Activated CD8-positive, alpha-beta T cell treated with anti-CD3 and anti-CD28 coated beads for 36 hours (primary cell): ENCODE results near the gene LRRC8E. TPM values are rescaled to one million over a fixed set of nuclear protein-coding genes. Genes with fewer than 3 reads are reported as not detected.

ENCODE experiments used
- ATAC-seq: fragments of 200-7000 bp; cut with Tn5 transposase; one replicate; pipeline ENCODE4 v1.10.0; 2021; ENCODE audit warnings: mild to moderate bottlenecking, moderate library complexity
- CTCF ChIA-PET: fragments of 350-600 bp; sonication (Branson Sonifier 250); formaldehyde crosslinking; loops from one replicate; lab custom pipeline; 2021; ENCODE audit warnings: antibody characterized with exemption; lab: Charles Lee
- POLR2A ChIA-PET: fragments of 350-600 bp; sonication (Branson Sonifier 250); formaldehyde crosslinking; loops from one replicate; lab custom pipeline; 2021; ENCODE audit warnings: antibody characterized with exemption; lab: Charles Lee
- DNase-seq: peaks from one replicate; pipeline ENCODE4 v3.0.0-alpha.2; 2020
- H3K27ac Mint-ChIP-seq: one replicate; pipeline ENCODE4 v1.8.0; 2021; ENCODE audit warnings: mild to moderate bottlenecking, mixed read lengths
- H3K27me3 Mint-ChIP-seq: one replicate; pipeline ENCODE4 v1.8.0; 2021; ENCODE audit warnings: mixed read lengths
- H3K36me3 Mint-ChIP-seq: one replicate; pipeline ENCODE4 v1.8.0; 2021; ENCODE audit warnings: low read depth, mixed read lengths
- H3K4me1 Mint-ChIP-seq: one replicate; pipeline ENCODE4 v1.8.0; 2021; ENCODE audit warnings: low read depth, mixed read lengths
- H3K4me3 Mint-ChIP-seq: one replicate; pipeline ENCODE4 v1.8.0; 2021; ENCODE audit warnings: mild to moderate bottlenecking, moderate library complexity, mixed read lengths
- H3K9me3 Mint-ChIP-seq: one replicate; pipeline ENCODE4 v1.8.0; 2021; ENCODE audit warnings: mixed read lengths
- CTCF ChIP-seq: fragments of 200-600 bp; IDR thresholded peaks from one replicate; pipeline ENCODE4 v1.8.0; 2022; ENCODE audit warnings: antibody characterized with exemption, mild to moderate bottlenecking
- intact Hi-C: fragments of 100-400 bp; cut with micrococcal nuclease; formaldehyde crosslinking; loops from one replicate; pipeline ENCODE4 v1.10.0; 2022
- total RNA-seq, 2 experiments: library from RNA; stranded (reverse); gene quantifications; one replicate each; pipeline ENCODE4 v1.2.3, GENCODE V29; 2021

Gene LRRC8E
- total RNA-seq, 2 experiments from 2014 or later, result not detected

- H3K4me1 Mint-ChIP-seq, result peaks cover 26% of the 10 kb centered on the region
These were observed 33.1 kb downstream of the LRRC8E start for GRCh38 chr19:7921302-7921966.

GRCh38 chr19:7921967-7922835 lies 33.9 kb downstream of the LRRC8E start:
- intact Hi-C loops, result loop anchor here (10.0 kb wide), 1 partner anchor 67 kb away; no protein-coding TSS in a partner anchor
- Mint-ChIP-seq H3K27ac (no peak overlapping the region), H3K9me3 (no peaks in the 10 kb centered on the region), H3K4me3 (no peak overlapping the region), H3K4me1 (peaks cover 24% of the 10 kb centered on the region), H3K36me3 (peaks cover 3% of the 10 kb centered on the region), H3K27me3 (peaks cover 10% of the 10 kb centered on the region)
- CTCF ChIA-PET, result interaction anchor here (1.1 to 4.5 kb wide), 3 partner anchors 22 to 53 kb away, joined by 3 to 31 read pairs (median 4); partner anchors contain the start of gene TIMM44
- ATAC-seq, result no peak
- POLR2A ChIA-PET, result interaction anchor here (1.2 to 4.8 kb wide), 3 partner anchors 9 to 53 kb away, joined by 3 to 38 read pairs (median 7); partner anchors contain the start of gene TIMM44
- no peak for DNase-seq
- TF ChIP-seq CTCF, result no peak

More at GRCh38 chr19:7921302-7921966, 33.1 kb downstream of the LRRC8E start:
- POLR2A ChIA-PET, result interaction anchor here (0.6 to 4.8 kb wide), 8 partner anchors 10 to 432 kb away, joined by 3 to 38 read pairs (median 4); partner anchors contain the start of genes MAP2K7 and TIMM44
- ATAC-seq (no peak), DNase-seq (no peak)
- Mint-ChIP-seq H3K9me3 (no peaks in the 10 kb centered on the region), H3K4me3 (peak overlapping the region; percentile 81), H3K27me3 (peaks cover 14% of the 10 kb centered on the region), H3K27ac (peak overlapping the region; percentile 89), H3K36me3 (peaks cover under 1% of the 10 kb centered on the region)
- no peak for TF ChIP-seq CTCF
- intact Hi-C loops, result loop anchor here (10.0 kb wide), 1 partner anchor 67 kb away; no protein-coding TSS in a partner anchor
- CTCF ChIA-PET, result interaction anchor here (1.1 to 4.5 kb wide), 7 partner anchors 9 to 59 kb away, joined by 3 to 31 read pairs (median 6); partner anchors contain the start of genes MAP2K7 and TIMM44

DNA sequence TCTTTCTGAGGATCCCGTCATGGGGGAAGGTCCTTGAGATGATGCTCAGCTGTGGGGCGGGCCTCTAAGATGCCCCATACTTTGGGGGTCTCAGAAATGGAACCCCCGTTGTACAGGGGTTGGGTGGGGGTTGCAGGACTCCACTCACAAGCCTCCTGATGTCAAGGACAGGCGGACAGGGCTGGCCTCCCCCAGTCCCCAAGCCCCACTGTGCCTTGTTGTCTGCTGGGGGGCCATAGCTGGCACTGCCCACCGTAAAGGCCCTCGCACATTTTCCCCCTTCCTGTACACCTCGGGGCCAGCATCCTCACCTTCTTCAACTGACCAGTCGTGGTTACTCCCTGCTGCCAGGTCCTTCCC lies 34.5 kb downstream of the LRRC8E start:
- intact Hi-C loops, result loop anchor here (10.0 kb wide), 1 partner anchor 68 kb away; no protein-coding TSS in a partner anchor
- Mint-ChIP-seq H3K4me1 (peaks cover 20% of the 10 kb centered on the region), H3K27ac (no peak overlapping the region), H3K9me3 (no peaks in the 10 kb centered on the region), H3K36me3 (peaks cover 3% of the 10 kb centered on the region), H3K4me3 (no peak overlapping the region), H3K27me3 (peaks cover 10% of the 10 kb centered on the region)
- CTCF ChIA-PET, result interaction anchor here (1.2 to 4.5 kb wide), 3 partner anchors 21 to 70 kb away, joined by 3 to 31 read pairs (median 4); partner anchors contain the start of gene TIMM44
- DNase-seq (no peak), ATAC-seq (no peak)
- no peak for TF ChIP-seq CTCF
- POLR2A ChIA-PET, result interaction anchor here (1.2 to 4.8 kb wide), 2 partner anchors 20 to 54 kb away, joined by 3 to 38 read pairs; partner anchors contain the start of gene TIMM44

GRCh38 chr19:7923295-7924191 lies 35.2 kb downstream of the LRRC8E start:
- ATAC-seq, result no peak
- no peak overlapping the region for H3K4me3 Mint-ChIP-seq
- peaks cover 4% of the 10 kb centered on the region for H3K27me3 Mint-ChIP-seq
- ChIA-PET POLR2A (interaction anchor here (0.9 to 4.8 kb wide), 4 partner anchors 20 to 55 kb away, joined by 3 to 38 read pairs (median 4); partner anchors contain the start of gene TIMM44), CTCF (interaction anchor here (1.1 to 4.5 kb wide), 3 partner anchors 20 to 355 kb away, joined by 3 to 31 read pairs (median 3); partner anchors contain the start of gene TIMM44)
- no peak overlapping the region for H3K27ac Mint-ChIP-seq
- H3K4me1 Mint-ChIP-seq, result peaks cover 21% of the 10 kb centered on the region
- intact Hi-C loops, result loop anchor here (10.0 kb wide), 1 partner anchor 69 kb away; no protein-coding TSS in a partner anchor
- H3K9me3 Mint-ChIP-seq, result no peaks in the 10 kb centered on the region
- no peak for DNase-seq
- H3K36me3 Mint-ChIP-seq, result peaks cover 7% of the 10 kb centered on the region
- no peak for TF ChIP-seq CTCF
